Loucy (cell line): Measurements from ENCODE around the gene GMEB2.

Experiments
- CTCF ChIP-seq: fragments of 200-600 bp; sonication (generic); conservative IDR thresholded peaks from 2 replicates; pipeline ENCODE4 v1.5.1; 2014; ENCODE audit warnings: mild to moderate bottlenecking, antibody characterized with exemption, low read length
- EZH2phosphoT487 ChIP-seq: fragments of 200-600 bp; IDR thresholded peaks from 2 replicates; pipeline ENCODE4 v1.6.1; 2018; ENCODE audit warnings: antibody characterized with exemption, mild to moderate bottlenecking, moderate library complexity, borderline replicate concordance

GRCh38 chr20:63582382-63583063 is 44.4 kb downstream of the GMEB2 start:
- TF ChIP-seq CTCF (no peak), EZH2phosphoT487 (no peak)
